Endothelial cell of umbilical vein (primary cell): ENCODE data around the gene BPIFA1. TPM values are rescaled to one million over a fixed set of nuclear protein-coding genes. Genes with fewer than 3 reads are reported as not detected.

Experiments
- BruUV-seq: library from RNA; stranded (reverse); fragments of 400-500 nt; replicated peaks from 2 replicates; lab custom pipeline; 2021; lab: Mats Ljungman, UMichigan
- CTCF ChIA-PET: fragments of 300-600, 350-600 bp; sonication (Branson Sonifier 250); formaldehyde crosslinking; loops from one replicate; lab custom pipeline; 2021; ENCODE audit warnings: antibody characterized with exemption, inconsistent platforms; lab: Charles Lee
- POLR2A ChIA-PET: fragments of 300-600, 350-600 bp; sonication (Branson Sonifier 250); formaldehyde crosslinking; loops from one replicate; lab custom pipeline; 2021; ENCODE audit warnings: antibody characterized with exemption, inconsistent platforms; lab: Charles Lee
- DNase-seq: peaks from one replicate; pipeline ENCODE4 v3.0.0-alpha.2; 2011; ENCODE audit warnings: low read depth, low spot score
- FAIRE-seq: peaks from 2 replicates; lab custom pipeline; 2011; peaks lifted over from hg19 to GRCh38; lab: Jason Lieb, UNC
- H2AFZ ChIP-seq: 2 replicates; pipeline ENCODE4 v1.6.0; 2012; ENCODE audit warnings: low read depth, low read length, control low read depth, inconsistent platforms
- H3K27ac ChIP-seq: 2 replicates; pipeline ENCODE4 v1.5.1; 2011; ENCODE audit warnings: low read depth, mild to moderate bottlenecking, control low read depth, low read length, moderate library complexity; ENCODE audit not compliant: insufficient read depth
- H3K27me3 ChIP-seq, 2 experiments: 2 replicates each; pipeline versions ENCODE4 v1.6.0 to v1.6.1; 2011; ENCODE audit warnings: low read length in 2 of 2, mixed read lengths in 1 of 2; ENCODE audit not compliant: control insufficient read depth in 2 of 2, insufficient read depth in 2 of 2
- H3K36me3 ChIP-seq, 2 experiments: 2 replicates in 1 of 2; 3 replicates in 1 of 2; pipeline ENCODE4 v1.5.1; 2011; ENCODE audit warnings: low read length in 2 of 2, mild to moderate bottlenecking in 1 of 2, moderate library complexity in 1 of 2; ENCODE audit not compliant: control insufficient read depth in 2 of 2, insufficient read depth in 2 of 2; ENCODE audit errors: extremely low read depth in 1 of 2
- H3K4me1 ChIP-seq: 3 replicates; pipeline ENCODE4 v1.5.1; 2011; ENCODE audit warnings: mild to moderate bottlenecking, low read length; ENCODE audit not compliant: control insufficient read depth, insufficient read depth; ENCODE audit errors: extremely low read depth
- H3K4me2 ChIP-seq: 2 replicates; pipeline ENCODE4 v1.6.1; 2011; ENCODE audit warnings: low read length, control low read depth, mixed read lengths; ENCODE audit not compliant: insufficient read depth
- H3K4me3 ChIP-seq, 3 experiments: fragments of 200-600 bp in 1 of 3; sonication (generic), shearing (Covaris generic) in 1 of 3; replicated peaks in 1 of 3; 2 replicates each; pipeline ENCODE4 v1.5.1; 2011 to 2016; ENCODE audit warnings: control low read depth in 3 of 3, low read length in 3 of 3, mild to moderate bottlenecking in 2 of 3, inconsistent platforms in 1 of 3, low read depth in 1 of 3, moderate library complexity in 1 of 3; ENCODE audit not compliant: insufficient read depth in 1 of 3
- H3K79me2 ChIP-seq: 2 replicates; pipeline ENCODE4 v1.6.0; 2012; ENCODE audit warnings: low read length, inconsistent platforms; ENCODE audit not compliant: control insufficient read depth, insufficient read depth
- H3K9ac ChIP-seq: replicated peaks from 2 replicates; pipeline ENCODE3; 2011; ENCODE audit warnings: low read length, control low read depth; ENCODE audit not compliant: insufficient read depth; ENCODE audit errors: extremely low read depth
- H3K9me1 ChIP-seq: replicated peaks from 3 replicates; pipeline ENCODE4 v1.6.0; 2011; ENCODE audit warnings: mild to moderate bottlenecking, low read length; ENCODE audit not compliant: control insufficient read depth, insufficient read depth; ENCODE audit errors: extremely low read depth
- H3K9me3 ChIP-seq: replicated peaks from 2 replicates; pipeline ENCODE4 v1.5.1; 2012; ENCODE audit warnings: low read length, inconsistent platforms; ENCODE audit not compliant: control insufficient read depth, insufficient read depth
- H4K20me1 ChIP-seq: replicated peaks from 2 replicates; pipeline ENCODE3; 2011; ENCODE audit warnings: mild to moderate bottlenecking, low read length; ENCODE audit not compliant: control insufficient read depth, insufficient read depth; ENCODE audit errors: extremely low read depth
- EZH2 ChIP-seq: IDR thresholded peaks from 2 replicates; pipeline ENCODE4 v1.6.1; 2012; ENCODE audit warnings: borderline replicate concordance, low read depth, mild to moderate bottlenecking, moderate library complexity, low read length, inconsistent platforms; ENCODE audit not compliant: severe bottlenecking
- FOS ChIP-seq: IDR thresholded peaks from 2 replicates; pipeline ENCODE4 v1.6.1; 2011; ENCODE audit warnings: mild to moderate bottlenecking, low read length, moderate library complexity, borderline replicate concordance; ENCODE audit not compliant: insufficient read depth
- GATA2 ChIP-seq: IDR thresholded peaks from 2 replicates; pipeline ENCODE4 v1.7.0; 2011; ENCODE audit warnings: low read depth, mild to moderate bottlenecking, moderate library complexity, mixed read lengths, low read length; ENCODE audit not compliant: insufficient read length, insufficient read depth
- JUN ChIP-seq: IDR thresholded peaks from 2 replicates; pipeline ENCODE4 v1.6.1; 2011; ENCODE audit warnings: borderline replicate concordance, low read depth; ENCODE audit not compliant: insufficient read length, insufficient read depth
- MYC ChIP-seq: IDR thresholded peaks from one replicate; pipeline ENCODE4 v1.6.1; 2011; ENCODE audit warnings: mild to moderate bottlenecking, low read depth, low read length
- POLR2A ChIP-seq: IDR thresholded peaks from 2 replicates; pipeline ENCODE4 v1.6.1; 2012; ENCODE audit warnings: low read depth, mild to moderate bottlenecking, control low read depth, low read length
- POLR2AphosphoS5 ChIP-seq: IDR thresholded peaks from 2 replicates; pipeline ENCODE4 v1.6.1; 2012; ENCODE audit warnings: low read depth, mild to moderate bottlenecking, control low read depth, low read length, moderate library complexity; ENCODE audit not compliant: insufficient read depth
- dilution Hi-C: fragments of 300-500 bp; cut with MboI; formaldehyde crosslinking; loops from one replicate; pipeline ENCODE4 v1.15.0; 2019; ENCODE audit warnings: low sequenced_read_pairs; ENCODE audit not compliant: extremely low pct_ligation_motif_present
- intact Hi-C: fragments of 100-400 bp; cut with micrococcal nuclease; formaldehyde crosslinking; loops from one replicate; pipeline ENCODE4 v1.10.0; 2022
- polyA plus RNA-seq, 4 experiments: library from polyadenylated mRNA; depleted of rRNA in 3 of 4; stranded (reverse) in 3 of 4; unstranded in 1 of 4; fragments of >200 nt; gene quantifications; 2 replicates each; pipeline versions ENCODE4 v1.2.1 to v1.2.3, GENCODE V29; 2011 to 2012; ENCODE audit warnings: missing spikeins in 1 of 4
- total RNA-seq: library from RNA; stranded (reverse); gene quantifications from 2 replicates; pipeline ENCODE4 v1.2.3, GENCODE V29; 2021
- TF ChIP-seq, protein P1 (sequence below), 2 donors: IDR thresholded peaks; 1 replicate in 1 of 2; 2 replicates in 1 of 2; pipeline ENCODE4 v1.5.1; 2011; ENCODE audit warnings: low read length in 2 of 2, mild to moderate bottlenecking in 2 of 2, moderate library complexity in 2 of 2, control low read depth in 1 of 2, inconsistent platforms in 1 of 2, low read depth in 1 of 2; ENCODE audit not compliant: insufficient read depth in 1 of 2; ENCODE audit errors: extremely low read depth in 1 of 2
- TF ChIP-seq, protein P2 (sequence below): IDR thresholded peaks from 2 replicates; pipeline ENCODE4 v1.6.1; 2011; ENCODE audit not compliant: insufficient read depth, insufficient read length

BPIFA1 gene
- total and polyA plus RNA-seq, 2 donors (not counting 3 experiments of a cell fraction or from before 2014, with no cell fraction given) = not detected

GRCh38 chr20:33234050-33234449, 1.7 kb upstream of the BPIFA1 start:
- FAIRE-seq (no peak), DNase-seq (no peak)
- intact Hi-C loops (no loop called here), dilution Hi-C loops (no loop called here)
- Histone ChIP-seq H3K9ac (no peak overlapping the region), H3K79me2 (no peaks in the 10 kb centered on the region), H3K4me3 (no peak overlapping the region), H3K9me3 (no peaks in the 10 kb centered on the region), H2AFZ (no peak overlapping the region), H4K20me1 (no peaks in the 10 kb centered on the region), H3K36me3 (no peaks in the 10 kb centered on the region), H3K9me1 (no peaks in the 10 kb centered on the region), H3K27me3 (no peaks in the 10 kb centered on the region), H3K4me2 (no peak overlapping the region), H3K4me1 (no peaks in the 10 kb centered on the region), H3K27ac (no peak overlapping the region)
- ChIA-PET CTCF (no interaction called here), POLR2A (no interaction called here)
- TF ChIP-seq EZH2 (no peak), GATA2 (no peak), FOS (no peak), JUN (no peak), MYC (no peak), POLR2A (no peak), POLR2AphosphoS5 (no peak)
- TF ChIP-seq, protein P1, sequence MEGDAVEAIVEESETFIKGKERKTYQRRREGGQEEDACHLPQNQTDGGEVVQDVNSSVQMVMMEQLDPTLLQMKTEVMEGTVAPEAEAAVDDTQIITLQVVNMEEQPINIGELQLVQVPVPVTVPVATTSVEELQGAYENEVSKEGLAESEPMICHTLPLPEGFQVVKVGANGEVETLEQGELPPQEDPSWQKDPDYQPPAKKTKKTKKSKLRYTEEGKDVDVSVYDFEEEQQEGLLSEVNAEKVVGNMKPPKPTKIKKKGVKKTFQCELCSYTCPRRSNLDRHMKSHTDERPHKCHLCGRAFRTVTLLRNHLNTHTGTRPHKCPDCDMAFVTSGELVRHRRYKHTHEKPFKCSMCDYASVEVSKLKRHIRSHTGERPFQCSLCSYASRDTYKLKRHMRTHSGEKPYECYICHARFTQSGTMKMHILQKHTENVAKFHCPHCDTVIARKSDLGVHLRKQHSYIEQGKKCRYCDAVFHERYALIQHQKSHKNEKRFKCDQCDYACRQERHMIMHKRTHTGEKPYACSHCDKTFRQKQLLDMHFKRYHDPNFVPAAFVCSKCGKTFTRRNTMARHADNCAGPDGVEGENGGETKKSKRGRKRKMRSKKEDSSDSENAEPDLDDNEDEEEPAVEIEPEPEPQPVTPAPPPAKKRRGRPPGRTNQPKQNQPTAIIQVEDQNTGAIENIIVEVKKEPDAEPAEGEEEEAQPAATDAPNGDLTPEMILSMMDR (IDR thresholded peaks at IDR 0.05; ENCODE audit: extremely low read depth in 1 of 2, insufficient read depth in 1 of 2, low read depth in 1 of 2, low read length in 2 of 2) = no peak
- TF ChIP-seq, protein P2, sequence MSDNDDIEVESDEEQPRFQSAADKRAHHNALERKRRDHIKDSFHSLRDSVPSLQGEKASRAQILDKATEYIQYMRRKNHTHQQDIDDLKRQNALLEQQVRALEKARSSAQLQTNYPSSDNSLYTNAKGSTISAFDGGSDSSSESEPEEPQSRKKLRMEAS = no peak
- BruUV-seq = no TSS peak
